OCI-LY7 (cell line): ENCODE results near the gene ZFHX3. TPM values are rescaled to one million over a fixed set of nuclear protein-coding genes. Genes with fewer than 3 reads are reported as not detected.

ENCODE experiments used
- BruUV-seq: library from RNA; stranded (reverse); fragments of 400-500 nt; replicated peaks from 2 replicates; lab custom pipeline; 2021; lab: Mats Ljungman, UMichigan
- CTCF ChIA-PET: fragments of 300-600 bp; sonication (Branson Sonifier 250); formaldehyde crosslinking; loops from one replicate; lab custom pipeline; 2022; ENCODE audit warnings: antibody characterized with exemption; ENCODE audit not compliant: unreplicated experiment; lab: Charles Lee
- POLR2A ChIA-PET: fragments of 300-600 bp; sonication (Branson Sonifier 250); formaldehyde crosslinking; loops from one replicate; lab custom pipeline; 2022; ENCODE audit warnings: antibody characterized with exemption; lab: Charles Lee
- DNase-seq: peaks from one replicate; pipeline ENCODE4 v3.0.0-alpha.2; 2015; ENCODE audit warnings: low spot score
- H2AFZ ChIP-seq: fragments of 200-600 bp; sonication (generic), shearing (Covaris generic); 2 replicates; pipeline ENCODE4 v1.6.1; 2014; ENCODE audit warnings: mild to moderate bottlenecking, antibody characterized with exemption, low read length, moderate library complexity
- H3K27ac ChIP-seq: fragments of 200-600 bp; sonication (generic); 2 replicates; pipeline ENCODE4 v1.5.1; 2014; ENCODE audit warnings: mixed run types, low read depth, mild to moderate bottlenecking, moderate library complexity, low read length, inconsistent platforms; ENCODE audit not compliant: poor library complexity, severe bottlenecking
- H3K36me3 ChIP-seq: fragments of 200-600 bp; sonication (generic); 2 replicates; pipeline ENCODE4 v1.6.1; 2014; ENCODE audit warnings: mild to moderate bottlenecking, antibody characterized with exemption, low read length, moderate library complexity, mixed read lengths; ENCODE audit not compliant: insufficient read depth
- H3K4me1 ChIP-seq: fragments of 200-600 bp; sonication (generic); 2 replicates; pipeline ENCODE4 v1.5.1; 2014; ENCODE audit warnings: mild to moderate bottlenecking, low read length; ENCODE audit not compliant: insufficient read depth, poor library complexity, severe bottlenecking
- H3K4me2 ChIP-seq: fragments of 200-600 bp; sonication (generic); 2 replicates; pipeline ENCODE4 v1.6.1; 2014; ENCODE audit warnings: mild to moderate bottlenecking, low read length
- H3K4me3 ChIP-seq: fragments of 200-600 bp; sonication (generic); 2 replicates; pipeline ENCODE4 v1.5.1; 2014; ENCODE audit warnings: mild to moderate bottlenecking, low read depth, low read length; ENCODE audit not compliant: poor library complexity, severe bottlenecking
- H3K79me2 ChIP-seq: fragments of 200-600 bp; sonication (generic); 2 replicates; pipeline ENCODE4 v1.6.1; 2016; ENCODE audit warnings: low read depth, mild to moderate bottlenecking, low read length, moderate library complexity, mixed read lengths; ENCODE audit not compliant: insufficient read depth
- H3K9me2 ChIP-seq: fragments of 200-600 bp; sonication (generic); 2 replicates; pipeline ENCODE4 v1.6.1; 2016; ENCODE audit warnings: mild to moderate bottlenecking, low read length, mixed read lengths; ENCODE audit not compliant: insufficient read depth
- H3K9me3 ChIP-seq: fragments of 200-600 bp; sonication (generic); 2 replicates; pipeline ENCODE4 v1.6.1; 2014; ENCODE audit warnings: mild to moderate bottlenecking, mixed run types, low read length, mixed read lengths
- H4K20me1 ChIP-seq: fragments of 200-600 bp; sonication (generic); 2 replicates; pipeline ENCODE4 v1.6.1; 2014; ENCODE audit warnings: mild to moderate bottlenecking, antibody characterized with exemption, low read length, moderate library complexity, mixed read lengths; ENCODE audit not compliant: insufficient read depth
- EZH2phosphoT487 ChIP-seq: fragments of 200-600 bp; sonication (generic); IDR thresholded peaks from 2 replicates; pipeline ENCODE4 v1.6.1; 2018; ENCODE audit warnings: low read depth, borderline replicate concordance, mild to moderate bottlenecking, mixed run types, antibody characterized with exemption, low read length, moderate library complexity, mixed read lengths
- intact Hi-C: fragments of 100-400 bp; cut with micrococcal nuclease; formaldehyde crosslinking; loops from one replicate; pipeline ENCODE4 v1.10.0; 2022; ENCODE audit not compliant: unreplicated experiment
- total RNA-seq, 2 experiments: library from RNA; depleted of rRNA in 1 of 2; stranded (reverse); fragments of >200 nt in 1 of 2; shearing (Covaris generic) in 1 of 2; gene quantifications; 2 replicates each; pipeline ENCODE4 v1.2.3, GENCODE V29; 2014 to 2022
- TF ChIP-seq, protein P1 (sequence below): fragments of 200-600 bp; sonication (generic); conservative IDR thresholded peaks from 2 replicates; pipeline ENCODE4 v1.5.1; 2014; ENCODE audit warnings: mild to moderate bottlenecking, antibody characterized with exemption, low read length, moderate library complexity, mixed read lengths

Gene ZFHX3
- total RNA-seq, 2 experiments from 2014 or later = 1.3 to 6.2 TPM

DNA sequence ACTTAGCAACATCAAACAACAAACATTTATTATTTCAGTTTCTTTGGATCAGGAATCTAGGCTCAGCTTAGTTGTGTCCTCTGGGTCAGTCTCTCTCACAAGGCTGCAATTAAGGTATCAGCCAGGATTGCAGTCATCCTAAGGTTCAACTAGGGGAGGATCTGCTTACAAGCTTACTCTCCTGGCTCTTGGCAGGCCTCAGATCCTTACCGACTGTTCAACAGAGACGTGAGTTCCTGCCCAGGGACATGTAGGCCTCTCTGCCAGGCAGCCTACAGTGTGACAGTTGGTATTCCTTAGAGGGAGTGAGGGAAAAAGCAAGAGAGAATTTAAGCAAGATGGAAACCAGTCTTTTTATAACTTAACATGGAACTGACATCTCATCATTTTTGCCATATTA lies 294.0 kb downstream of the ZFHX3 start:
- no peak overlapping the region for H3K4me3 ChIP-seq
- no peaks in the 10 kb centered on the region for H3K4me1 ChIP-seq
- DNase-seq = no peak
- intact Hi-C loops = no loop called here
- no peaks in the 10 kb centered on the region for H3K9me2 ChIP-seq
- peaks cover 5% of the 10 kb centered on the region for H3K9me3 ChIP-seq
- no peak overlapping the region for H2AFZ ChIP-seq
- no TSS peak for BruUV-seq
- no peak overlapping the region for H3K4me2 ChIP-seq
- CTCF ChIA-PET = interaction anchor here (0.5 to 0.6 kb wide), 2 partner anchors 9 to 497 kb away, joined by 3 read pairs; no protein-coding TSS in a partner anchor
- POLR2A ChIA-PET = no interaction called here
- no peaks in the 10 kb centered on the region for H3K79me2 ChIP-seq
- H3K27ac ChIP-seq = no peak overlapping the region
- H3K36me3 ChIP-seq = no peaks in the 10 kb centered on the region
- no peaks in the 10 kb centered on the region for H4K20me1 ChIP-seq
- TF ChIP-seq, protein P1, sequence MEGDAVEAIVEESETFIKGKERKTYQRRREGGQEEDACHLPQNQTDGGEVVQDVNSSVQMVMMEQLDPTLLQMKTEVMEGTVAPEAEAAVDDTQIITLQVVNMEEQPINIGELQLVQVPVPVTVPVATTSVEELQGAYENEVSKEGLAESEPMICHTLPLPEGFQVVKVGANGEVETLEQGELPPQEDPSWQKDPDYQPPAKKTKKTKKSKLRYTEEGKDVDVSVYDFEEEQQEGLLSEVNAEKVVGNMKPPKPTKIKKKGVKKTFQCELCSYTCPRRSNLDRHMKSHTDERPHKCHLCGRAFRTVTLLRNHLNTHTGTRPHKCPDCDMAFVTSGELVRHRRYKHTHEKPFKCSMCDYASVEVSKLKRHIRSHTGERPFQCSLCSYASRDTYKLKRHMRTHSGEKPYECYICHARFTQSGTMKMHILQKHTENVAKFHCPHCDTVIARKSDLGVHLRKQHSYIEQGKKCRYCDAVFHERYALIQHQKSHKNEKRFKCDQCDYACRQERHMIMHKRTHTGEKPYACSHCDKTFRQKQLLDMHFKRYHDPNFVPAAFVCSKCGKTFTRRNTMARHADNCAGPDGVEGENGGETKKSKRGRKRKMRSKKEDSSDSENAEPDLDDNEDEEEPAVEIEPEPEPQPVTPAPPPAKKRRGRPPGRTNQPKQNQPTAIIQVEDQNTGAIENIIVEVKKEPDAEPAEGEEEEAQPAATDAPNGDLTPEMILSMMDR = no peak
- TF ChIP-seq EZH2phosphoT487 = no peak

DNA sequence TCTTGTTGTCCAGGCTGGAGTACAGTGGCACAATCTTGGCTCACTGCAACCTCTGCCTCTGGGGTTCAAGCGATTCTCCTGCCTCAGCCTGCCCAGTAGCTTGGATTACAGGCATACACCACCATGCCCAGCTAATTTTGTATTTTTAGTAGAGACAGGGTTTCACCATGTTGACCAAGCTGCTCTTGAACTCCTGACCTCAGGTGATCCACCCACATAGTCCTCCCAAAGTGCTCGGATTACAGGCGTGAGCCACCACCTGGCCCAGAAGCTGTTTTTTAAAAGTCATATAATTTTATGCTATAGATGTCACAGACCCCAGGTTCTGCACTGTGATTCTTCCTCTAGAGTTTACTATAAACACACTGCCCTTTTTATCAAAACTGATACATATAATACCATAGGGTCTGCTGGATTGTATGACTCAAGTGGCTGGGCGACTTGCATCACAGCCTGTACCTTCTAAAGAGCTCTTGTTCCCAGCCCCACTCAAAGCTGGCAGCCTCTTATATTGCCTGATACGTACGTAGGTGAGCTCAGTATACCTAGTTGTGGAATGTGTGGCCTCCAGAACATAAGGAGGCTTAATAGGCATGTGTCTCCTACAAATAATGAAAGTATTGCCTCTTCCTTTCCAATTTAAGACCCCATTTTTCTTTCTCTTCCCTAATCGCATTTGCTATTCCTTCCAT lies 295.8 kb downstream of the ZFHX3 start:
- no peak for TF ChIP-seq EZH2phosphoT487
- TF ChIP-seq, protein P1 = no peak
- intact Hi-C loops = no loop called here
- no peaks in the 10 kb centered on the region for H3K9me2 ChIP-seq
- H2AFZ ChIP-seq = no peak overlapping the region
- H3K4me1 ChIP-seq = no peaks in the 10 kb centered on the region
- no peaks in the 10 kb centered on the region for H3K36me3 ChIP-seq
- no peaks in the 10 kb centered on the region for H4K20me1 ChIP-seq
- no peak overlapping the region for H3K4me2 ChIP-seq
- no peak overlapping the region for H3K4me3 ChIP-seq
- no peak overlapping the region for H3K27ac ChIP-seq
- BruUV-seq = no TSS peak
- H3K9me3 ChIP-seq = no peaks in the 10 kb centered on the region
- H3K79me2 ChIP-seq = no peaks in the 10 kb centered on the region
- DNase-seq = no peak
- ChIA-PET POLR2A (interaction anchor here (0.6 to 0.7 kb wide), 2 partner anchors 84 to 118 kb away, joined by 3 to 4 read pairs; no protein-coding TSS in a partner anchor), CTCF (no interaction called here)

DNA sequence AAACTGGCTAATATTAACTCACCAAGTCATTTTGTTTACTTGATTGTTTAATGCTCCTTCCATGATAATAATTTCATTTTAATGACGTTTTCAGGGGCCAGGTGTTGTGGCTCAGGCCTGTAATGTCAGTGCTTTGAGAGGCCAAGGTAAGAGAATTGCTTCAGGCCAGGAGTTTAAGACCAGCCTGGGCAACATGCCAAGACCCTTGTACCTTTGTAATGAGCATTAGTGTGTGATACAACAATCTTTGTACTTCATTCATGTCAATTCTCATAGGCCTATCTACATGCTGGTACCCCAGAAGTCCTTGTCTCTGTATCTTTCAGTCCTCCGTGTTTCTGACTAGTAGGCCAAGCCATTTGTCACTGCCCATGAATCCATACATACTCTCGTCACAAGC lies 296.9 kb downstream of the ZFHX3 start:
- Histone ChIP-seq H2AFZ (no peak overlapping the region), H3K79me2 (no peaks in the 10 kb centered on the region), H3K36me3 (no peaks in the 10 kb centered on the region), H3K4me2 (no peak overlapping the region), H3K4me3 (no peak overlapping the region), H3K9me3 (no peaks in the 10 kb centered on the region), H3K9me2 (no peaks in the 10 kb centered on the region), H3K4me1 (no peaks in the 10 kb centered on the region), H3K27ac (no peak overlapping the region), H4K20me1 (no peaks in the 10 kb centered on the region)
- no peak for DNase-seq
- no peak for TF ChIP-seq EZH2phosphoT487
- TF ChIP-seq, protein P1 = no peak
- ChIA-PET POLR2A (interaction anchor here (0.6 kb wide), 1 partner anchor 93 kb away, joined by 3 read pairs; no protein-coding TSS in a partner anchor), CTCF (no interaction called here)
- BruUV-seq = no TSS peak
- intact Hi-C loops = no loop called here
